ENCODE measurements around the gene TMEM170B. TPM values are rescaled to one million over a fixed set of nuclear protein-coding genes. Genes with fewer than 3 reads are reported as not detected.
"Not testable (repeated sequence)": the region's sequence is repeated elsewhere in the genome, so short reads cannot be mapped to it uniquely, and the experiment has no call there.

Gene TMEM170B
- total RNA-seq, 1 experiment from 2014 or later, result 1.2 TPM

DNA sequence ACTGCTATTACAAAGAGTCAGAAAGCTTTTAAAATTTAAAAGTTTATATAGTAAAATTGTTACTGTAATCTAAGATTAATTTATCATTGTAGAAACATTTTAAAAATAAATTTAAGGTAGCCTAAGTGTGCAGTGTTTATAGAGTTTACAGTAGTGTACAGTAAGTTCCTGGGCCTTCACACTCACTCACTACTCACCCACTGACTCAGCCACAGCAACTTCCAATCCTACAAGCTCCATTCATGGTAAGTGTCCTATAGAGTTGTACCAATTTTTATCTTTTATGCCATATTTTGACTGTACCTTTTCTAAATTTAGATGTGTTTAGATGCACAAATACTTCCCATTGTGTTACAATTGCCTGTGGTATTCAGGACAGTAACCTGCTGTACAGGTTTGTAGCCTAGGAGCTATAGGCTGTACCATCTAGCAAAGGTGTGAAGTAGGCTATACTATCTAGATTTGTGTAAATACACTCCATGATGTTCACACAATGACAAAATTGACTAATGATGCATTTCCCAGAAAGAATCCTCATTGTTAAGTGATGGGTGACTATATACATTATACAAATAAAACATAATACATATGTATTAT, 10.2 kb upstream of the TMEM170B start:
- no peak for DNase-seq (ENCODE audit: low read depth)

DNA sequence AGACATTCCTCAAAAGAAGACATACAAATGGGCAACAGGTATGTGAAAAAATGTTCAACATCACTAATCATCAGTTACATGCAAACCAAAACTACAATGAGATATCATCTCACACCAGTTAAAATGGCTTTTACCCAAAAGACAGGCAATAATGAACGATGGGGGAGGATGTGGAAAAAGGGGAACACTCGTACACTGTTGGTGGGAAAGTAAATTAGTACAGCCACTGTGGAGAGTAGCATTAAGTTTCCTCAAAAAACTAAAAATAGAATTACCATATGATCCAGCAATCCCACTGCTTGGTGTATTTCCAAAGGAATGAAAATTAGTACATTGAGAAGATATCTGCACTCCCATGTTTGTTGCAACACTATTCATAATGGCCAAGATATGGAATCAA, 8.6 kb upstream of the TMEM170B start:
- no peak for DNase-seq (ENCODE audit: low read depth)

DNA sequence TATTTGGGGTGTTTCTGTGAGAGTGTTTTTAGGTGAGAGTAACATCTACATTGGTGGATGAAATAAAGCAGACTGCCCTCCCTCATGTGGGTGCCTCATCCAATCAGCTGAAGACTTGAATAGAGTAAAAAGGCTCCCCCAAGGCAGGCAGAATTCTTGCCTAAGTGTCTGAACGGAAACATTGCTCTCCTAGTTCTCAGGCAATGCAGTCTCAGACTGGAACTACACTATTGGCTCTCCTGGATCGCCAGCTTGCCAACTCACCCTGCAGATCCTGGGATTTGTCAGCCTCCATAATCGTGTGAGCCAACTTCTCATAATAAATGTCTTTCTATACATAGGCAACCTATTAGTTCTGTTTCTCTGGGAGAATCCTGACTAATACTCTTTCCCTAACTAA, 5.5 kb upstream of the TMEM170B start:
- no peak for DNase-seq (ENCODE audit: low read depth)

DNA sequence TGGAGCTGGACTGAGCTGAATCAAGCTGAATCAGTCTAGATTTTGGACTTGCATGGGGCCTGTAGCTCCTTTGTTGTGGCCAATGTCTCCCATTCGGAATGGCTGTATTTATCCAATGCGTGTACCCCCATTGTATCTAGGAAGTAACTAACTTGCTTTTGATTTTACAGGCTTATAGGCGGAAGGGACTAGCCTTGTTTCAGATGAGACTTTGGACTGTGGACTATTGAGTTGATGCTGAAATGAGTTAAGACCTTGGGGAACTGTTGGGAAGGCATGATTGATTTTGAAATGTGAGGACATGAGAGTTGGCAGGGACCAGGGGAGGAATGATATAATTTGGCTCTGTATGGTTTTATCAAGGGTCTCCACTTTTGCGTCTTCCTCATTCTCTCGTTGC, 3.0 kb upstream of the TMEM170B start:
- no peak for DNase-seq (ENCODE audit: low read depth)

DNA sequence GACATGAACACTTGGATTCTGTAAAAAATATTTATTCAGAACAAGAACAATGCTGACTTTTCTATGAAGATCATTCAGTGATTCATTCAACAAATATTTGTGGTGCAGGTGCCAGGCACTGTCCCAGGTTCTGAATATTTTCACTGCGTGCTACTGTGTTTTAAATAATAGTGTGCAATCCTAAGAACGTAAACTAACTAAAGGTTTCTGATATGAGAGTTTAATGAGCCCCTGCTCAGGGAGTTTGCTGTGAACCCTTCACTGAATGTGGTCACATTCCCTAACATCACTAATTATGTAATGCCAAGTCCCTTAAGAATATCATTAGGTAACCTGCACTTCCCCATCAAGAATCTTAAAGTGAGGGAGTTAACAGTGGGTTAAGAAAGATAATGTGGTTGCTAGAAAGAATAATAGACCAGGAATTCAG, 1.7 kb upstream of the TMEM170B start:
- peak; percentile 72 for DNase-seq (ENCODE audit: low read depth)

DNA sequence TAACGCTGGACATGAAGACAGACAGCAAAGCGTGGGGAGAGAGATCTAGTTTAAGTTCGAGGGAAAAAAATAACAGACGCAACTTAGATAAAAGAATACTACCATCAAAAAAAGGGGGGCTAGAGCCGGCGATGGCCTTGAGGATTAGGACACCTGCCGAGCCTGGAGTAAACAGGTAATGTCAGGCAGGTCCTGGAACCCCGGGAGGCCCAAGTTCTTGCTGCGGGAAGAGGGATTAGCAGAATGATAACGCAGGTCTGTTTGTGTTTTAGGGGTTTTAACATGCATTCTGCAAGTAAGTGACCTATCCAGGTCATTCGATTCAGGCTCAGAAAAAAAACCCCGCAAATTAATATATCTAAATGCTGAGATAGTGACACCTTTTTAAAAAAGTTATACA, 754 bp upstream of the TMEM170B start:
- no peak for DNase-seq (ENCODE audit: low read depth)

DNA sequence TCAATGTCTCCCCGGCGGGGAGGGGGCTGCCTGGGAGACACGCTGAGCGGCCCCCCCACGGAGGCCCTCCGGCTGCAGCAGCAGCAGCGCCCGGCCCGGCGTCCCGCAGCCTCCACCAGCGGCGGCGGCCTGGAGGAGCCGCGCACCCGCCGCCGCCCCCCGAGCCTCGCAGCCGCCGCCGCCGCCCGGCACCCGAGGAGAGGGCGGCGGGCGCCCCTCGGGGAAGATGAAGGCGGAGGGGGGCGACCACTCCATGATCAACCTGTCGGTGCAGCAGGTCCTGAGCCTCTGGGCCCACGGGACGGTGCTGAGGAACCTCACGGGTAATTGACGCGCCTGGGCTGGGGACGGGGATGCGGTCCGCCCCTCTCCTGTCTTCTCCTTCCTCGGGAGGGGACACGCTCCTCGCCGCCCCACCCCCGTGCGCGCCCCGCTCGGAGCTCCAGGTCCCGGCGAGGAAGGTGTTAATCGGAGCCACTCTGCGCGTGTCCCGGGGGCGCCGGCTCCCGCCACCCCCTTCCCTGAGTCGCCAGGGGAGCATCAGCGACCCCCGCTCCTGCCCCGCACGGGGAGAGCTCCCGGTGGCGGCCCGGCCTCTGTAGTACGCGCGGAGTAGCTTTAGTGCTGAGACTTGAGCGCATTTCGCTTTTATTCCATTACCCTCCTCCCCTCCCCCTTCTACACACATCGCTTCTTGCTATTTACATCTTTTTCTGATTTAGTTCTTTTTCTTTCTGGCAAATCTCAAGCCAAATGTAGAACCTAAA, 686 bp downstream of the TMEM170B start:
- DNase-seq (ENCODE audit: low read depth), result no peak

DNA sequence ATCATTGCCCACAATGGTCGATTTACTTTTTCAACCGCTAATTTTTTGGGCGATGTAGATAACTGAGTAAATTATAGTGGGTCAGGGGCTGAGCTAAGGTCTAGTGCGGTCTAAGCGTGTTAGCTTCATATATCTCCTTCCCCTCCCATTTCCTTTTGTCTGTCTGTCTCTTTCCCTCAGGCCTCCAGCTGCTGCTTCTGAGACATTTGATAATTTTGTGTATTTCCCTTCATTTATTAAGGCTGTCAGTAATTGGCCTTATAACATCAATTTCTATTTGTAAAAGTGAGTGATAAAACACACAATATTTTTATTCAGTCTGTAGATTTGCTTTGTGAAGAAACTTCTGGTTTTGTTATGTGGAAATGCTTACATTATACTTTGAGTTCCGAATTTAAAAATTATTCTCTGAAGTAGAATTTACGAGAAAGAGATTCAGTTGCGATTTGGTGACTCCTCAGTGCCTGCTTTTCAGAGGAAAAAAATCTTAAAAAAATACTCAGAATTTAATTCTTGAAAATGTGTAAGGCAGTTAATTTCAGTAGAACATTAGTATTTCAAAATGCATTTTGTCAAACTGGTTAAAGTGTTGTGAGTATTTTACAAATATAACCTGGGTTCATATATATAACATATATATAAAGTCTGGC, 1.4 kb downstream of the TMEM170B start:
- DNase-seq (ENCODE audit: low read depth), result no peak

DNA sequence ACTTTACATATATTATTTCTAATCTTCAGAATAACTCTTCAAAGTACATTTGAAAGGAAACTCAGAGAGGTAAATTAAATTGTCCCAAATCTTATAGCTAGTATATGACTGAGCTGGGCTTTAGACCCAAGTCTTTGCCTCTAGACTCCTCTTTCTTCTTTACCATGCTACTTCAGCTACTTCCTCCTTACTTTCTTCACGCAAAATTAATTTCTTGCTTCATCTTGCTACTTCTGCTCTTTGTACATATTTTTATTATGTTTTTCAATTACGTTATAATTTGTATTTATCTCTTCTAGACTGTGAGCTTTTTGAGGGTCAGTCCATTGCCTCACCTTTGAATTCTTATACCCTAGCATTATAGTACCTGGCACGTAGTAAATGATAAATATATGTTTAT, 5.3 kb downstream of the TMEM170B start:
- no peak for DNase-seq (ENCODE audit: low read depth)

DNA sequence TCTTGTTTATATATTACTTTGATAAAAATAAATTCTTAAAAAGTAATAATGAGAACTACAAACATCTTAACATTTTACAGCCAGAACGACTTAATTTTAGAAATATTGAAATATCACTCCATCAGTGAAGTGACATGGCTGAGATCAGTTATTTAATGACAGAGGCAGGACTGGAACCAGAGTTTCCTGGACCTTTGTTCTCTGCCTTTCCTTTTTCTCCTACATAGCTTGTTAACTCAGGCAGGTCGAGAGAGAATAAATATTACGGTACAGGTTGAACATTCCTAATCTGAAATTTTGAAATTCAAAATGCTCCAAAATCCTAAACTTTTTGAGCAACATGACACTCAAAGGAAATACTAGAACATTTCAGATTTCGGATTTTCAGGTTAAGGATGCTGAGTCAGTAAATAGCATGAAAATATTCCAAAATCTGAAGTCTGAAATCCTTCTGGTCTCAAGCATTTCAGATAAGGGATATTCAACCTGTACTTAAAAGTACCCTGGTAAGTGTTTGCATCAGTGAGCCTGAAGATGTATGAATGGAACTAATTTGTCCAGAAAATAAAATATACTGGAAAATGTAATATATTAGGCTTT, 6.5 kb downstream of the TMEM170B start:
- DNase-seq (ENCODE audit: low read depth), result no peak

DNA sequence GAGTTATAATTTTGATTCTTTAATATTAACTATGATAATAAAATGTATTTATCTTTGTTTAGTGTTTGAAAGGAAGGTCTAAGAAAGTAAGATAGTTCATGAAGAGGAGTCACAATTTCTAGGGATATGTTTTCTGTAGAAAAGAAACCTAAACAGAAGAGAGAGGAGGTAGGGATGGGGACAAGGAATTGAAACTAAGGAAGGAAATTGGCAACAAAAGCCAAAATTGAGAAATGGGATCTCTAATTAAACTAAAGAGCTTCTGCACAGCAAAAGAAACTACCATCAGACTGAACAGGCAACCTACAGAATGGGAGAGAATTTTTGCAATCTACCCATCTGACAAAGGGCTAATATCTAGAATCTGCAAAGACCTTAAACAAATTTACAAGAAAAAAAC, 10.3 kb downstream of the TMEM170B start:
- not testable (repeated sequence) for DNase-seq (ENCODE audit: low read depth)

DNA sequence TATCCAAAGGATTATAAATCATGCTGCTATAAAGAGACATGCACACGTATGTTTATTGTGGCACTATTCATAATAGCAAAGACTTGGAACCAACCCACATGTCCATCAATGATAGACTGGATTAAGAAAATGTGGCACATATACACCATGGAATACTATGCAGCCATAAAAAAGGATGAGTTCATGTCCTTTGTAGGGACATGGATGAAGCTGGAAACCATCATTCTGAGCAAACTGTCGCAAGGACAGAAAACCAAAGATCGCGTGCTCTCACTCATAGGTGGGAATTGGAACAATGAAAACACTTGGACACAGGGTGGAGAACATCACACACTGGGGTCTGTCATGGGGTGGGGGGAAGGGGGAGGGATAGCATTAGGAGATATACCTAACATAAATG, 11.0 kb downstream of the TMEM170B start:
- DNase-seq (ENCODE audit: low read depth), result not testable (repeated sequence)

DNA sequence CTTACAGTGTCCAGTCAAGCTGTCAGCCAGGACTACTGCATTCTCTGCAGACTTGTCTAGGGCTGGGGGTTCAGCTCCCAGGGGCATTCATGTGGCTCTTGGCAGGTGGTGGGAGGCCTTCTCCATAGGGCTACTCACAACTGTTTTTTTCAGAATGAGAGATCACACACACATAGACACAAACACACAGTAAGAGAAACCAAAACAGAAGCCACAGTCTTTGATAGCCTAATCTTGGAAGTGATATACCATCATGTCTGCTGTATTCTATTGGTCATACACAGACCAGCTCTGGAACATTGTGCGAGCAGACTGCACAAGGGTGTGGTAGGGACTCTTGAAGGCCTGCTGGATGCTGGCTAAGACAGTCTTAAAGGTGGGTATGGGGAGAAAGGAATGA, 13.5 kb downstream of the TMEM170B start:
- DNase-seq (ENCODE audit: low read depth), result no peak

DNA sequence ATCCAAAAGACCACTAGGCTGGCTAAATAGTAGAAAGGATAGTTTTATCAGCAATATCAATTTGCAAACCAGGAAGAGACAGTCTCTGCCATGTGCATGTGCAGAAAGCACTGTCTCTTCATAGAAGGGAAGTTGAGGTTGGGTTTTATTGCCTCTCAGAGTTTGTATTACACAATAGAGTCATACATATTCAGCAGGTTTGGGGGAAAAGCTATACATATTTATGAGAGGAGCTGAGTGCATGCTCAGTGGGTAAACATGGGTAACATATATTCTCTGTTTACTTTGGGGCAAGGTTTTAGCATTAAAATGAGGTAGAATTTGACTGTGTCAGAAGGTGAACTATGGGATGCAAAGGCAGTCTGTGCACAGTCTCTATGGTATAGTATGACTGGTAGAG, 14.9 kb downstream of the TMEM170B start:
- DNase-seq (ENCODE audit: low read depth), result no peak

DNA sequence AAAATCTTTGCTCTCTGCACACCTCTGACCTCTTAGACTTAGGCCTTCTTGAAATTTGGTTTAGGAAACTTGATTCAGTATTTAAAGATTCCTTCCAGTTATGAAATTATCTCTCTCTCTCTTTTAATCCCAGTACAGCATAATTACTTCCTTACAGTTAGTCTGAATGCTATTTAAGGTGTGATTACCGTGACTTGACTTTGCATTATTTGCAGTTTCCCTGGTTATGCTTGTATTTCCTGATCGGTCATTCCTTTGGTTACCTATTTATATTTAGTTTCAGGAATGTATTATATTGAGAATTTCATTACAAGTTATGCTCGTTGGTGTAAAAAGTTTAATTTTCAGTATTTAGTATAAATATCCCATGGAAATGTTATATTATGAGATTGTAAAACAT, 16.3 kb downstream of the TMEM170B start:
- no peak for DNase-seq (ENCODE audit: low read depth)

DNA sequence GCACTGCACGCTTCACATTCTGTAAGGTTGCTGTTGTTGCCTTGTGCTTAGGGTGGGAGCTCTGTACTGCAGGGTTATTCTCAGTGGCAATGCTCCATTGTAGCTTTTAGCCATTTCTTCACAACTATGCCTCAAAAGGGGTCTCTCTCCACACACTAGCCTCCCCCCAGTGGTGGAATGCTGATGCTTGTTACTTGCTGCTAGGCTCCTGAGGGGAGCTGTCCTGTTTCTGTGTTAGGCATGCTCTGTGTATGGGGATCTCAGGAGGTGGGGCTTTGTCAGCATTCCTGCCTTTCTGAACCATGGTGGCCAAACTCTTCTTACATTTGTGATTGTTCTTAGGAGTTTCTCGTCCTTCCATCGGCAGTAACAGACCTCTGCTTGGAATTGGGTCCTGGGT, 18.8 kb downstream of the TMEM170B start:
- no peak for DNase-seq (ENCODE audit: low read depth)

DNA sequence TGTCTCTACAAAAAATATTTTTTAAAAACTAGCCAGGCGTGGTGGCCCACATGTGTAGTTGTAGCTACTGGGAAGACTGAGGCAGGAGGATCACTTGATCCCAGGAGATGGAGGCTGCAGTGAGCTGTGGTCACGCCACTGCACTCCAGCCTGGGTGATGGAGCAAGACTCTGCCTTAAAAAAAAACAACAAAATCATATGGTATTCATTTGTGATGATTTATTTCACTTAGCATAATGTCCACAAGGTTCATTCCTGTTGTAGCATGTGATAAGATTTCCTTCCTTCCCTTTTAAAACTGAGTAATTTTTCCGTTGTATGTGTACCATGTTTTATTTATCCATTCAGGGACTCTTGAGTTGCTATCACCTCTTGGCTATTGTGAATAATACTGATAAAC, 26.2 kb downstream of the TMEM170B start:
- no peak for DNase-seq (ENCODE audit: low read depth)

DNA sequence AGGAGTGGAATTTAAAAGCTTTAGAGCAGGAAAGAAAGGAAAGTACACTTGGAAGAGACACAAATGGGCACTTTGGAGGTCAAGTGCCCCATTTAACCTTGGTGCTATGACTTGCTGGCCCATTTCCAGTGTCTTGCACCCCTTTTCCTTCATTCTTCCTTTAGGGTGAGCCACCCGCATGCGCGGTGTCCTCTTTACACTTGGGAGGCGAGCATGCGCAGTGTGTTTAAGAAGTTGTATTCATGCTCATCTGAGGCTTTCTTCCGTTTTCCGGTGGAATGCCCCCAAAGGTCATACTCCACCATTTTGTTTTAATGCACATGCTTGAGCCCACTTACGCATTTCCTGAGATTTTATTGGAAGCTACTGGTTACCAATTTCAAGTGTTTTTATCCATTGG, 29.1 kb downstream of the TMEM170B start:
- no peak for DNase-seq (ENCODE audit: low read depth)

DNA sequence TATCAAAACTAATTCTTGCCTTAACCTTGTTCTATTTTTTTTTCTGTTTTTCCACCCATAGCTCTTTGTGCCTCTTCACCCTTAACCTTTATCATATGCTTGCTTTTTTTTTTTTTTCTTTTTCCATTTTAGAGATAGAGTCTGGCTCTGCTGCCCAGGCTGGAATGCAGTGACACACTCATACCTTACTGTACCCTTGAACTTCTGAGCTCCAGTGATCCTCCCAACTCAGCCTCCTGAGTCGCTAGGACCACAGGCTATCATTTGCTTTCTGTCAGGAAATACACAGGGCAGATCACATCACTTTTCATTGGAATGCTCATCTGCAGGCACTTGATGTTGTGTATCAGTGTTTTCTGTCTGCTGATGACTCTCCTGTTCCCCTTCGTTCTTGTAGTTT, 33.5 kb downstream of the TMEM170B start:
- DNase-seq (ENCODE audit: low read depth), result no peak

DNA sequence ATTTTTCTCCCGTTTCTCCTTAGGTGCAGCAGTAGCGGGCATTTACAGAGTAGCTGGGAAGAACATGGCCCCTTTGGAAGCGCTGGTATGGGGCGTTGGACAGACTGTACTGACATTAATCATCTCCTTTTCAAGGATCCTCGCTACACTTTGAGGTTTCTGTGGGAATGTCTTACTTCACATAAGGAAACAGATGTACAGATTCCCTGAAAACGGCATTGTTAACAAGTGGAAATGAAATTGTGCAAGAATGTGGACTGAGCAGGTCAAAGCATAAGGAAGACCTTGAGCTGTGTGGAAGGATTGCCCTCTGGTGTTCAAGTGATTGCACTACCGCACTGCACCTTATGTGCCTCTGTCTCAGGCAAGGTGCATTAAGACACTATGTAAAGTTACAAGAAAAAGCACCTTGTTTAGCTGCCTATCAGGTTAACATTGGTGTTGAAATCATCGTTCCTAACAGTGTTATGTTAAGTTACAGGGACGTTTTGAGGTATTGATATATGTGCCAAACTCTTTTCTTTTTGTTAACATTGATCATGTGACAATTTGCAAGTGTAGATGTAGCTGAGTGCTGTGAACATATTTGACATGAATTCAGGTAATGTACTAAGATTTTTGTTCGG, 38.0 kb downstream of the TMEM170B start:
- DNase-seq (ENCODE audit: low read depth), result peak; percentile 86

DNA sequence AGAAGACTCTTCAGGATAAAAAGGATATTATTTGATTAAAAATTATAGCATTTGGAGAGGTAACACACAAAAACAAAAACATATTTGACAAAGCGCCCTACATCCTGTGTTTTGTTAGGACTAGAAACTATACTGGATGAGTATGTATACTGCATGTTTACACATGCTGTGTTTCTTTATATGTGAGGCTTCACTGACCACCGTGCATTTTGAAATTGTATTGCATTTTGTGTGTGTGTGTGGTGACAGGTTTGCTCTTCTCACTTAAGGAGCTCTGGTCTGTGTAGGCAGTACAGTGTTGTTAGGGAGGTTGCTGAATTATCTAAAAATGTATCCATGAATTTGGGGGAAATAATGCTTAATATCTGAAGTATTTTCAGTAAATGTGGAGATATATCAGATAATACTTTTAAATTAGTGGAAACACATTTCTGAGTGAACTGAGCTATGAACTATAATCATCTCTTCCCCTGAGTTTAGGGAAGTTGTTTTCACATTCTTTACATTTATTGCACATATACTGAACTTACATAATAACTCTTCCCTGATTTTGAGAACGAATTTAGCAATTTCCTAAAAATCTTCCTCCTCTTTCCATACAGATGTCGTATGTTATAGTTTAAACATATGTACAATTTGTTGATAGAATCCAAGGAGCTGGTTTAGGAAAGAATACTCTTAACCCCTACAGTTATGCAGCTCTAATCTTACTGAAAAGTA, 43.3 kb downstream of the TMEM170B start:
- no peak for DNase-seq (ENCODE audit: low read depth)

Data from HT1080 (cell line).